SU-DHL-6 (cell line): ENCODE measurements around the gene SPSB1.

Experiments
- H2AFZ ChIP-seq: fragments of 200-600 bp; sonication (generic); 2 replicates; pipeline ENCODE4 v1.6.1; 2014; ENCODE audit warnings: low read depth, mild to moderate bottlenecking, moderate library complexity, mixed read lengths, antibody characterized with exemption, low read length; ENCODE audit not compliant: severe bottlenecking
- H3F3A ChIP-seq: fragments of 200-600 bp; shearing (Covaris generic); 2 replicates; pipeline ENCODE4 v1.6.0; 2016; ENCODE audit warnings: antibody characterized with exemption, mild to moderate bottlenecking; ENCODE audit not compliant: insufficient read depth
- H3K27ac ChIP-seq: fragments of 200-600 bp; sonication (generic); 2 replicates; pipeline ENCODE4 v1.5.1; 2016; ENCODE audit warnings: low read depth, mild to moderate bottlenecking, low read length, moderate library complexity, mixed read lengths
- H3K27me3 ChIP-seq: fragments of 200-600 bp; sonication (generic), shearing (Covaris generic); 2 replicates; pipeline ENCODE4 v1.6.0; 2014; ENCODE audit warnings: mild to moderate bottlenecking, low read length
- H3K36me3 ChIP-seq: fragments of 200-600 bp; sonication (generic); 2 replicates; pipeline ENCODE4 v1.6.1; 2014; ENCODE audit warnings: mild to moderate bottlenecking, low read length, mixed read lengths
- H3K4me2 ChIP-seq: fragments of 300-600, 200-600 bp; shearing (Covaris generic), sonication (generic); 2 replicates; pipeline ENCODE4 v1.6.0; 2014; ENCODE audit warnings: low read length, low read depth, mild to moderate bottlenecking; ENCODE audit not compliant: poor library complexity, severe bottlenecking
- H3K4me3 ChIP-seq: fragments of 200-600 bp; sonication (generic); 2 replicates; pipeline ENCODE4 v1.5.1; 2014; ENCODE audit warnings: antibody characterized with exemption, low read length, mild to moderate bottlenecking, mixed read lengths; ENCODE audit not compliant: insufficient read depth, poor library complexity, severe bottlenecking
- H3K79me2 ChIP-seq: fragments of 200-600 bp; sonication (generic); 2 replicates; pipeline ENCODE4 v1.6.1; 2014; ENCODE audit warnings: mild to moderate bottlenecking, low read length, moderate library complexity; ENCODE audit not compliant: insufficient read depth
- H3K9ac ChIP-seq: fragments of 200-600 bp; sonication (generic); 2 replicates; pipeline ENCODE4 v1.7.0; 2014; ENCODE audit warnings: mild to moderate bottlenecking, low read length
- H3K9me2 ChIP-seq: fragments of 200-600 bp; sonication (generic); replicated peaks from 2 replicates; pipeline ENCODE4 v1.6.1; 2014; ENCODE audit warnings: low read length; ENCODE audit not compliant: insufficient read depth
- H3K9me3 ChIP-seq: fragments of 200-600 bp; sonication (generic); 2 replicates; pipeline ENCODE4 v1.6.1; 2014; ENCODE audit warnings: low read length, mixed read lengths; ENCODE audit not compliant: insufficient read depth
- H4K20me1 ChIP-seq: fragments of 200-600 bp; sonication (generic); 2 replicates; pipeline ENCODE4 v1.6.1; 2014; ENCODE audit warnings: low read depth, mild to moderate bottlenecking, antibody characterized with exemption, low read length, moderate library complexity, mixed read lengths
- CTCF ChIP-seq: fragments of 200-600 bp; sonication (generic); IDR thresholded peaks from one replicate; pipeline ENCODE4 v1.5.1; 2017; ENCODE audit warnings: antibody characterized with exemption, mild to moderate bottlenecking, low read length, moderate library complexity; ENCODE audit not compliant: insufficient read depth, poor library complexity, severe bottlenecking
- EZH2phosphoT487 ChIP-seq: fragments of 200-600 bp; sonication (generic), shearing (Covaris generic); conservative IDR thresholded peaks from 2 replicates; pipeline ENCODE4 v1.6.1; 2018; ENCODE audit warnings: mild to moderate bottlenecking, antibody characterized with exemption, low read length, moderate library complexity, mixed read lengths

SPSB1 gene

DNA sequence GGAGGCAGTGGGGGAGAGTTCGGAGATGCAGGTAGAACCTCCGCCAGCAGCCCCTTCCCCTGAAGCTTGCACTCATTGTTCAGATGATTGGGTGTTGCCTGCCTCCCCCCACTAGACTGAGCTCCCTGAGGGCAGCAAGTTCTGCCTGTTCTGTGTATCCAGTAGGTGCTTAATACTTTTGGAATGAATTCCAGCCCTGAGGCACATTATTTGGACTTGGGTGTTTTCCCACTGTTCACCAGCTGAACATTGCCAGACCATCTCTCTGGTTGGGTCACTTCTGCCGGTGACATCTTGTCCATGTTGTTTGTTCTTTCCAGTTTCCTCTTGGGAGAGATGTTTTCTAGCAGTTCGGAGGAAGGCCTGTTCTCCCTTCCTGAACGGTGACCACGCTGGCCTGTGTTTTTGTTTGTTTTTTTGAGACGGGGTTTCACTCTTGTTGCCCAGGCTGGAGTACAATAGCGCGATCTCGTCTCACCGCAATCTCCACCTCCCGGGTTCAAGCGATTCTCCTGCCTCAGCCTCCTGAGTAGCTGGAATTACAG, 48.7 kb downstream of the SPSB1 start:
- H3K36me3 ChIP-seq = no peaks in the 10 kb centered on the region
- H2AFZ ChIP-seq = no peak overlapping the region
- H3F3A ChIP-seq = no peaks in the 10 kb centered on the region
- H3K4me3 ChIP-seq = no peak overlapping the region
- H3K9me3 ChIP-seq = no peaks in the 10 kb centered on the region
- H3K9ac ChIP-seq = no peak overlapping the region
- H4K20me1 ChIP-seq = no peaks in the 10 kb centered on the region
- no peaks in the 10 kb centered on the region for H3K9me2 ChIP-seq
- H3K27me3 ChIP-seq = no peaks in the 10 kb centered on the region
- H3K79me2 ChIP-seq = no peaks in the 10 kb centered on the region
- H3K27ac ChIP-seq = no peak overlapping the region
- no peak overlapping the region for H3K4me2 ChIP-seq
- TF ChIP-seq EZH2phosphoT487 (no peak), CTCF (no peak)

- H3K9me3 ChIP-seq = no peaks in the 10 kb centered on the region
- no peaks in the 10 kb centered on the region for H3K27me3 ChIP-seq
- H4K20me1 ChIP-seq = no peaks in the 10 kb centered on the region
- H2AFZ ChIP-seq = no peak overlapping the region
- H3K9ac ChIP-seq = no peak overlapping the region
- no peak overlapping the region for H3K27ac ChIP-seq
- H3K36me3 ChIP-seq = no peaks in the 10 kb centered on the region
- no peak overlapping the region for H3K4me3 ChIP-seq
- TF ChIP-seq EZH2phosphoT487 (no peak), CTCF (no peak)
- H3K79me2 ChIP-seq = no peaks in the 10 kb centered on the region
- H3F3A ChIP-seq = no peaks in the 10 kb centered on the region
- no peaks in the 10 kb centered on the region for H3K9me2 ChIP-seq
- H3K4me2 ChIP-seq = no peak overlapping the region
These were observed 50.6 kb downstream of the SPSB1 start for GRCh38 chr1:9343269-9343668.

- no peaks in the 10 kb centered on the region for H3F3A ChIP-seq
- H3K4me2 ChIP-seq = no peak overlapping the region
- no peaks in the 10 kb centered on the region for H4K20me1 ChIP-seq
- no peaks in the 10 kb centered on the region for H3K9me3 ChIP-seq
- no peak for TF ChIP-seq EZH2phosphoT487
- no peak for TF ChIP-seq CTCF
- no peaks in the 10 kb centered on the region for H3K79me2 ChIP-seq
- H3K9me2 ChIP-seq = no peaks in the 10 kb centered on the region
- no peaks in the 10 kb centered on the region for H3K27me3 ChIP-seq
- no peak overlapping the region for H3K4me3 ChIP-seq
- no peak overlapping the region for H3K27ac ChIP-seq
- no peaks in the 10 kb centered on the region for H3K36me3 ChIP-seq
- H3K9ac ChIP-seq = no peak overlapping the region
- H2AFZ ChIP-seq = no peak overlapping the region
These were observed 51.9 kb downstream of the SPSB1 start for GRCh38 chr1:9344426-9345200.
